Chondrocyte (in vitro differentiated cells): Measurements from ENCODE around the gene CHID1. TPM values are rescaled to one million over a fixed set of nuclear protein-coding genes. Genes with fewer than 3 reads are reported as not detected.
A peak's percentile ranks its signal among the peaks of the same experiment; 100 is the strongest.

ENCODE experiments used
- DNase-seq: peaks from one replicate; pipeline ENCODE4 v3.0.0; 2021; ENCODE audit warnings: mixed read lengths, low spot score
- H3K27ac Mint-ChIP-seq: one replicate; pipeline ENCODE4 v1.8.0; 2021; ENCODE audit warnings: mild to moderate bottlenecking, moderate library complexity, mixed read lengths; ENCODE audit not compliant: unreplicated experiment
- H3K27me3 Mint-ChIP-seq: 2 replicates; pipeline ENCODE4 v1.8.0; 2021; ENCODE audit warnings: low read depth, mixed read lengths
- H3K36me3 Mint-ChIP-seq: 2 replicates; pipeline ENCODE4 v1.8.0; 2021; ENCODE audit warnings: low read depth, mixed read lengths
- H3K4me1 Mint-ChIP-seq: 2 replicates; pipeline ENCODE4 v1.8.0; 2021; ENCODE audit warnings: low read depth, mild to moderate bottlenecking, mixed read lengths
- H3K4me3 Mint-ChIP-seq: one replicate; pipeline ENCODE4 v1.8.0; 2021; ENCODE audit warnings: mild to moderate bottlenecking, moderate library complexity, mixed read lengths; ENCODE audit not compliant: unreplicated experiment
- H3K9me3 Mint-ChIP-seq: 2 replicates; pipeline ENCODE4 v1.8.0; 2021; ENCODE audit warnings: low read depth, mixed read lengths
- CTCF ChIP-seq: fragments of 200-600 bp; sonication (generic); IDR thresholded peaks from 2 replicates; pipeline ENCODE4 v1.5.0; 2021; ENCODE audit warnings: antibody characterized with exemption, mild to moderate bottlenecking, moderate library complexity
- total RNA-seq: library from RNA; stranded (reverse); gene quantifications from 3 replicates; pipeline ENCODE4 v1.2.1, GENCODE V29; 2021

CHID1 gene
- total RNA-seq, 1 donor from 2014 or later: 90.3 TPM

GRCh38 chr11:927871-928270 is 17.3 kb upstream of the CHID1 start:
- TF ChIP-seq CTCF: no peak
- H3K27me3 Mint-ChIP-seq: no peaks in the 10 kb centered on the region
- H3K9me3 Mint-ChIP-seq: no peaks in the 10 kb centered on the region
- peaks cover 40% of the 10 kb centered on the region for H3K4me1 Mint-ChIP-seq
- DNase-seq: peak; percentile 19
- H3K27ac Mint-ChIP-seq: no peak overlapping the region
- no peaks in the 10 kb centered on the region for H3K36me3 Mint-ChIP-seq
- H3K4me3 Mint-ChIP-seq: no peak overlapping the region

GRCh38 chr11:926341-926916 is 15.8 kb upstream of the CHID1 start:
- peak; percentile 65 for DNase-seq
- no peaks in the 10 kb centered on the region for H3K27me3 Mint-ChIP-seq
- H3K27ac Mint-ChIP-seq: peak overlapping the region; percentile 78
- H3K4me1 Mint-ChIP-seq: peaks cover 28% of the 10 kb centered on the region
- no peaks in the 10 kb centered on the region for H3K9me3 Mint-ChIP-seq
- no peaks in the 10 kb centered on the region for H3K36me3 Mint-ChIP-seq
- no peak for TF ChIP-seq CTCF
- peak overlapping the region; percentile 85 for H3K4me3 Mint-ChIP-seq

- H3K4me3 Mint-ChIP-seq: peak within 1 kb of the TSS; percentile 85
Measured at GRCh38 chr11:925496-926301, 15.1 kb upstream of the CHID1 start, which contains the start of gene AP2A2. TSS of gene AP2A2 (plus strand) at chr11:925870. CDS start at chr11:926022, 152 bp downstream.

GRCh38 chr11:925158-925495 is 14.5 kb upstream of the CHID1 start:
- no peak overlapping the region for H3K4me3 Mint-ChIP-seq
- H3K36me3 Mint-ChIP-seq: no peaks in the 10 kb centered on the region
- peak; percentile 82 for DNase-seq
- H3K27me3 Mint-ChIP-seq: no peaks in the 10 kb centered on the region
- no peak for TF ChIP-seq CTCF
- H3K4me1 Mint-ChIP-seq: peaks cover 20% of the 10 kb centered on the region
- no peak overlapping the region for H3K27ac Mint-ChIP-seq
- H3K9me3 Mint-ChIP-seq: no peaks in the 10 kb centered on the region

More at GRCh38 chr11:925496-926301, 15.1 kb upstream of the CHID1 start, which contains the start of gene AP2A2:
- Mint-ChIP-seq H3K27me3 (no peaks in the 10 kb centered on the region), H3K27ac (peak within 1 kb of the TSS; percentile 78), H3K4me1 (peaks cover 20% of the 10 kb centered on the region), H3K9me3 (no peaks in the 10 kb centered on the region), H3K36me3 (no peaks in the 10 kb centered on the region)
- peak; percentile 95 for DNase-seq
- TF ChIP-seq CTCF: peak; percentile 85

GRCh38 chr11:924406-925157 is 14.0 kb upstream of the CHID1 start:
- TF ChIP-seq CTCF: no peak
- no peaks in the 10 kb centered on the region for H3K27me3 Mint-ChIP-seq
- peaks cover 20% of the 10 kb centered on the region for H3K4me1 Mint-ChIP-seq
- H3K27ac Mint-ChIP-seq: no peak overlapping the region
- no peaks in the 10 kb centered on the region for H3K9me3 Mint-ChIP-seq
- no peaks in the 10 kb centered on the region for H3K36me3 Mint-ChIP-seq
- no peak for DNase-seq
- no peak overlapping the region for H3K4me3 Mint-ChIP-seq
